ENCODE data around the gene CRB1. TPM values are rescaled to one million over a fixed set of nuclear protein-coding genes. Genes with fewer than 3 reads are reported as not detected.

Gene CRB1
- total RNA-seq, 1 experiment from 2014 or later = not detected

DNA sequence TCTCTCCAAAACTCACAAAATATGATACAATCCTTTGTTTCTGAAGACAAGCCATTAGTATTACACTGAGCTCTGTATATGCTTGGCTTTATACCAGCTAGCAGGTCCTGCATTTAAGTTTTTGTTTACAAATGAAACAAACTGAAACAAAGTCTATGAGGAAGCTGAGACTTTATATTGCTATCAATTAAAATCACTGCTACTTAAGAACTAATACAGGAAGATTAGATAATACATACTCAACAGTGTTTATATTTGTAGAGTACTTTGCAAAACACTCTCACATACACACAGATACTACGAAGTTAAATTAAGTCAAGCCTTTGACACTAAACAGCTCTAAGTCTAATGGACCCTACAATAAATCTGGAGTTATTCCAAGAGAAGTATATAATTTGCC, 247.4 kb downstream of the CRB1 start:
- Mint-ChIP-seq H3K36me3 (ENCODE audit: insufficient read depth in 1 of 3, low read depth in 3 of 3) (no peaks in the 10 kb centered on the region), H3K4me3 (no peak overlapping the region), H3K27ac (no peak overlapping the region), H3K4me1 (peaks cover 0 to under 1% of the 10 kb centered on the region in 2 experiments; a peak in 1 of 4 replicates), H3K9me3 (no peaks in the 10 kb centered on the region), H3K27me3 (ENCODE audit: low read depth) (no peaks in the 10 kb centered on the region)
- Histone ChIP-seq H2AFZ (ENCODE audit: low read length) (no peak overlapping the region), H2BK120ac (ENCODE audit: low read depth, low read length, poor library complexity, severe bottlenecking) (no peak overlapping the region), H3K56ac (ENCODE audit: insufficient read length, low read depth, low read length) (no peak overlapping the region), H4K20me1 (ENCODE audit: control insufficient read depth, insufficient read depth, insufficient read length) (no peaks in the 10 kb centered on the region), H4K8ac (replicated peaks; ENCODE audit: insufficient read length, low read depth, low read length) (no peak overlapping the region), H2AK5ac (ENCODE audit: insufficient read length, low read length) (no peak overlapping the region), H3T11ph (ENCODE audit: low read length) (no peak overlapping the region), H2BK12ac (ENCODE audit: insufficient read length, low read depth, low read length) (no peak overlapping the region), H3K4ac (ENCODE audit: low read depth, low read length) (no peak overlapping the region), H3K23me2 (ENCODE audit: insufficient read length, low read depth, low read length, poor library complexity, severe bottlenecking) (no peaks in the 10 kb centered on the region), H2BK5ac (ENCODE audit: insufficient read length, low read length) (no peak overlapping the region), H3K79me1 (ENCODE audit: insufficient read depth, low read depth, low read length, poor library complexity, severe bottlenecking) (no peaks in the 10 kb centered on the region), H3K4me1 (ENCODE audit: insufficient read depth, low read length) (no peaks in the 10 kb centered on the region), H3K9me3 (ENCODE audit: control insufficient read depth, low read depth, low read length) (no peaks in the 10 kb centered on the region), H3K27me3 (ENCODE audit: insufficient read depth, low read length) (no peaks in the 10 kb centered on the region; the same call in 1 of the 2 replicates), H3K18ac (ENCODE audit: insufficient read length, low read depth, low read length) (no peak overlapping the region), H3K14ac (ENCODE audit: insufficient read depth, low read length) (no peak overlapping the region), H2BK20ac (ENCODE audit: low read depth, low read length, poor library complexity, severe bottlenecking) (no peak overlapping the region), H3K79me2 (ENCODE audit: insufficient read depth, low read length) (no peaks in the 10 kb centered on the region; the same call in 1 of the 2 replicates), H3K23ac (ENCODE audit: insufficient read length, low read depth, low read length) (no peak overlapping the region), H3K4me2 (ENCODE audit: insufficient read depth, insufficient read length, low read length) (no peak overlapping the region), H4K91ac (ENCODE audit: insufficient read length, low read depth, low read length) (no peak overlapping the region), H2BK15ac (ENCODE audit: low read depth, low read length) (no peak overlapping the region), H4K5ac (ENCODE audit: insufficient read length, low read depth, low read length) (no peak overlapping the region), H3K27ac (ENCODE audit: insufficient read length, low read depth, low read length) (no peak overlapping the region), H3K9ac (ENCODE audit: extremely low read depth, insufficient read length, low read length) (no peak overlapping the region)
- no CpG with 5 or more reads among the region's 1 CpG for WGBS (ENCODE audit: extremely low coverage, insufficient read length, low lambda C conversion rate)
- TF ChIP-seq, protein P1, sequence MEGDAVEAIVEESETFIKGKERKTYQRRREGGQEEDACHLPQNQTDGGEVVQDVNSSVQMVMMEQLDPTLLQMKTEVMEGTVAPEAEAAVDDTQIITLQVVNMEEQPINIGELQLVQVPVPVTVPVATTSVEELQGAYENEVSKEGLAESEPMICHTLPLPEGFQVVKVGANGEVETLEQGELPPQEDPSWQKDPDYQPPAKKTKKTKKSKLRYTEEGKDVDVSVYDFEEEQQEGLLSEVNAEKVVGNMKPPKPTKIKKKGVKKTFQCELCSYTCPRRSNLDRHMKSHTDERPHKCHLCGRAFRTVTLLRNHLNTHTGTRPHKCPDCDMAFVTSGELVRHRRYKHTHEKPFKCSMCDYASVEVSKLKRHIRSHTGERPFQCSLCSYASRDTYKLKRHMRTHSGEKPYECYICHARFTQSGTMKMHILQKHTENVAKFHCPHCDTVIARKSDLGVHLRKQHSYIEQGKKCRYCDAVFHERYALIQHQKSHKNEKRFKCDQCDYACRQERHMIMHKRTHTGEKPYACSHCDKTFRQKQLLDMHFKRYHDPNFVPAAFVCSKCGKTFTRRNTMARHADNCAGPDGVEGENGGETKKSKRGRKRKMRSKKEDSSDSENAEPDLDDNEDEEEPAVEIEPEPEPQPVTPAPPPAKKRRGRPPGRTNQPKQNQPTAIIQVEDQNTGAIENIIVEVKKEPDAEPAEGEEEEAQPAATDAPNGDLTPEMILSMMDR (conservative IDR thresholded peaks at IDR 0.05) = no peak
- DNase-seq = no peak
